HG02571 (cell line): ENCODE data around the gene FN3KRP.

ENCODE experiments used
- ATAC-seq: cut with Tn5 transposase; IDR thresholded peaks from one replicate; pipeline ENCODE4 v1.9.1; 2021; ENCODE audit warnings: mild to moderate bottlenecking, moderate library complexity; ENCODE audit not compliant: unreplicated experiment

The FN3KRP gene

GRCh38 chr17:82687375-82687861 lies 29.1 kb upstream of the FN3KRP start:
- no peak for ATAC-seq

- no peak for ATAC-seq
Observed at GRCh38 chr17:82687871-82688270, 28.6 kb upstream of the FN3KRP start.

- ATAC-seq: no peak
Observed at GRCh38 chr17:82689077-82689476, 27.4 kb upstream of the FN3KRP start.

- ATAC-seq: no peak
Observed at GRCh38 chr17:82690786-82691489, 25.6 kb upstream of the FN3KRP start.

- ATAC-seq: no peak
Observed at GRCh38 chr17:82691714-82692113, 24.8 kb upstream of the FN3KRP start.

- no peak for ATAC-seq
Observed at GRCh38 chr17:82692268-82692667, 24.2 kb upstream of the FN3KRP start.

- ATAC-seq: no peak
Observed at GRCh38 chr17:82693168-82693867, 23.2 kb upstream of the FN3KRP start.

- ATAC-seq: no peak
Observed at GRCh38 chr17:82694647-82695046, 21.9 kb upstream of the FN3KRP start.

- ATAC-seq: no peak
Observed at GRCh38 chr17:82696259-82696658, 20.2 kb upstream of the FN3KRP start.

- no peak for ATAC-seq
Observed at GRCh38 chr17:82696916-82697807, 19.3 kb upstream of the FN3KRP start.

- ATAC-seq: no peak
Observed at GRCh38 chr17:82697808-82698064, 18.8 kb upstream of the FN3KRP start.

GRCh38 chr17:82698065-82698973 lies 18.2 kb upstream of the FN3KRP start, which contains the start of gene RAB40B:
Gene RAB40B, minus strand, starts transcription at chr17:82698698. Its CDS starts 102 bp downstream, at chr17:82698596.
- ATAC-seq: peak; percentile 91

GRCh38 chr17:82698974-82699442 lies 17.5 kb upstream of the FN3KRP start:
- ATAC-seq: no peak

GRCh38 chr17:82699551-82699950 lies 17.0 kb upstream of the FN3KRP start:
- no peak for ATAC-seq

GRCh38 chr17:82702231-82702927 lies 14.1 kb upstream of the FN3KRP start:
- no peak for ATAC-seq

GRCh38 chr17:82703036-82703745 lies 13.3 kb upstream of the FN3KRP start:
- ATAC-seq: no peak

GRCh38 chr17:82703935-82704865 lies 12.3 kb upstream of the FN3KRP start:
- ATAC-seq: no peak

- no peak for ATAC-seq
Observed at GRCh38 chr17:82704886-82705285, 11.6 kb upstream of the FN3KRP start.
